Measurements from ENCODE around the gene EFCC1.
"Not testable (repeated sequence)": the region's sequence is repeated elsewhere in the genome, so short reads cannot be mapped to it uniquely, and the experiment has no call there.

Gene EFCC1

DNA sequence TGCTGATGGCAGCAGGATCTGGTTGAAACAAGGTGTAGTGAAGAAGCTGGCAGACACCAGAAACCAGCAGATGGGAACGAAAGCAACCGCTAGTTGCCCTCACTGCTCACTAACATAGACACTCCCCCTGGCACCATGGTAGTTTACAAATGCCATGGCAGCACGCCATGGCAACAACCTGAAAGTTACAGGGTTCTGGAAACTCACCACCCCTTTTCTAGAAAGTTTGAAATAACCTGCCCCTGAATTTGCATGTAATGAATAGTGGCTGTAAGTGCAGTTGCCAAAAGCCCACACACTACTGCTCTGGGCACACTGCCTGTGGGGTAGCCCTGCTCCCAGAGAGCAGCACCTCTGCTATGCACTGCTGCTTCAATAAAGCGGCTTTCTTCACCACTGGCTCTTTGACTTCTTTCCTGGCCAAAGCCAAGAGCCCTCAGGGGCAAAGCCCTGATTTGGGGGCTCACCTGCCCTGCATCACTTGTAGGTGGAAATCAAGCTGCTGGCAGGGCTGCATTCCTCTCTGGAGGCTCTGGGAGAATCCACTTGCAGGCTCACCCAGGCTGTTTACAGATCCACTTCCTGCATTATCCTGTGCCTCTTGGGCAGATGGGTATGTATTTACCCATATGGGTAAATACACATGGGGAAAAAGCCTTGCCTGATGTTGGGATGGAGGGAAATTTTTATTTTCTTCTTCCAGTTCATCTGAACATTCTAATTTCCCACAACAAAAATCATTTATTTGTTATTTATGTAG, 57.5 kb downstream of the EFCC1 start:
- DNase-seq = no peak

GRCh38 chr3:129059311-129059958, 58.3 kb downstream of the EFCC1 start:
- no peak for DNase-seq

- no peak for DNase-seq
These were observed 59.3 kb downstream of the EFCC1 start, which contains the start of gene GP9 for GRCh38 chr3:129060276-129061022. Gene GP9, plus strand, starts transcription at chr3:129060779. Its CDS starts 961 bp downstream, at chr3:129061740.

GRCh38 chr3:129061023-129061887, 60.2 kb downstream of the EFCC1 start:
- DNase-seq = no peak

DNA sequence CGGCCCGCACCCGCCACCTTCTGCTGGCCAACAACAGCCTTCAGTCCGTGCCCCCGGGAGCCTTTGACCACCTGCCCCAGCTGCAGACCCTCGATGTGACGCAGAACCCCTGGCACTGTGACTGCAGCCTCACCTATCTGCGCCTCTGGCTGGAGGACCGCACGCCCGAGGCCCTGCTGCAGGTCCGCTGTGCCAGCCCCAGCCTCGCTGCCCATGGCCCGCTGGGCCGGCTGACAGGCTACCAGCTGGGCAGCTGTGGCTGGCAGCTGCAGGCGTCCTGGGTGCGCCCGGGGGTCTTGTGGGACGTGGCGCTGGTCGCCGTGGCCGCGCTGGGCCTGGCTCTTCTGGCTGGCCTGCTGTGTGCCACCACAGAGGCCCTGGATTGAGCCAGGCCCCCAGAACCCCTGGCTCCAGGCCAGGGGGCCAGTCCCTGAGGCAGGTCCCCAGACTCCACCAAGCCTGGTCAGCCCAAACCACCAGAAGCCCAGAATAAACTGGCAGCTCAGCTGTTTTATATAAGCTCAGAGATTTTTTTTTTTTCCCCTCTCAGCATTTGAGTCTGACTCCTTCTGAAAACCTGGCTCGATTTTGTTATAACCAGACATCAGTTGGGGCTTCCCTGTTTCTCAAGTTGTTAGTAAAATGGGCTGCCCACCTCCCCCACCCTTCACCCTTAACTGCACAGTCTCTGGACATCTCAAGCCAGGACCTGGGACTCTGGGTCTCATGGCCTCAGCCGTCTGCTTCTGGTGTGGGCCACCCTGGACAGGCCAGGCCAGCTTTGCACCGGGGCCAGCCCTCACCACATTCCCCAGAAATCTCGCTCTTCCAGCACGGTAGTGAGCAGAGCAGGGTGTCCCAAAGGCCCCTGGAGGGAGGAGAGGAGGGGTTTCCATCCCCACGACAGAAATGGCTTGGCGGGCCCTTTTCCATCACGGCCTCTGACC, 61.1 kb downstream of the EFCC1 start:
- no peak for DNase-seq

- DNase-seq = no peak
These were observed 62.1 kb downstream of the EFCC1 start for GRCh38 chr3:129063091-129063640.

DNA sequence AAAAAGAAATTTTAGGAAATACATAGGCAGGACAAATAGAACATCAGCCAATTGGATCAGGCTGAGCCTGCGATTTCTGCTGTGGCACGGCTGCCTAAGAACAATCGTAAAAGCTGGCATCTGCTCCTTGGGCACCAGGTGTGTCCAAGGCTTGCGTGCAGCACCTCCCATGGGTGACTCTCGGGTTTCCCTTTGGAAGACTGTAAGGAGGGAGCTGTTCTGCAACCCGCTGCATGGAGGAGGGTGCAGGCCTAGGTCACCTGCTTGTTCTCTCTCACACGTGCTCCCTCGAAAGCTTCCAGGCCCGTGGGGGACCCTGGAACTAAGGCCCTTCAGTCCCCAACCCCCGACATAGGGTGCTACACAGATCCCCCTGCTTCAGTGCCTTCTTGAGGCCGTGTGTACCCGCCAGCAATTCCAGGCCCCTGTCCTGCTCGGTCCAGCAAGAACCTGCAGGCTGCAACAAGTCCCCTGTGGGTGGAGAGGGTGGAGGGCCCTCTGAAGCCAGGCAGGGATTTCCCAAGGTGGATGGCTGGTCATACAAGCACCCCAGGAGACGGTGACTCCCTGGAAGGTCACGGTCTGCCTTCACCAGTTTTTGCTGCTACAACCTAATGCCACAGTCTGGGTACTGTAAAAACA, 62.9 kb downstream of the EFCC1 start:
- DNase-seq = no peak

DNA sequence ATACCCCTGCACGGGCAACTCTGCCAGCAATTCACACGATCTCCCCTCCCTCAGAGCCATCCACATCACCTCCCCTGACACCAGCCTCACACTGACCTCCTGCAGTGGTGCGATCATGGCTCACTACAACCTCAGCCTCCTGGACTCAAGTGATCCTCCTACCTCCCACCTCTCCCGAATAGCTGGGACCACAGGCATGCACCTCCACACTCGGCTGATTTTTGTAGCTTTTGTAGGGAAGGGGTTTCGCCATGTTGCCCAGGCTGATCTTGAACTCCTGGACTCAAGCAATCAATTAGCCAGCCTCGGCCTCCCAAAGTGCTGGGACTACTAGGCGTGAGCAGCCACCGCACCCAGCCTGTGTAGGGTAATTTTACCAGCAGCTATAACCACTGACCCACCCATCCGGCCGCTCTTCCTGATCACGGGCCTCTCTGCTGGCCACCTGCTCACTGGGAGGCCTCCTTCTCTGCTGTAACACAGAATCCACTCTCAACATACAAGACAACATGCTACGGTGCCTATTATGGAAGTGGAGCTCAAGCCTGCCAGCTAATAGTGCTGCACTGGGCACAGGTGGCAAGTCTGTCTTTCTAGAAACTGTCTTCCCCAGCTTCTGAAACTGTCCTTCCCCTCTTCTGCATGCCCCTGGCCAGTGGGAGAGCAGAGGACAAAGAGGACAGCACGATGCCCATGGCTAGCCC, 64.1 kb downstream of the EFCC1 start:
- no peak for DNase-seq

DNA sequence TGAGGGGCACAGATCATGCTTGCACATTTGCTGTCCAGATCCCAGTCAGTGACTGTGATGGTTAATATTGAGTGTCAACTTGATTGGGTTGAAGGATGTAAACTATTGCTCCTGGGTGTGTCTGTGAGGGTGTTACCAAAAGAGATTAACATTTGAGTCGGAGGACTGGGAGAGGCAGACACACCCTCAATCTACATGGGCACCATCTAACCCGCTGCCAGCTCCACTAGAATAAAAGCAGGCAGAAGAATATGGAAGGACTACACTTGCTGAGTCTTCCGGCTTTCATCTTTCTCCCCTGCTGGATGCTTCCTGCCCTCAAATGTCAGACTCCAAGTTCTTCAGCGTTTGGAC, 64.6 kb downstream of the EFCC1 start:
- no peak for DNase-seq

DNA sequence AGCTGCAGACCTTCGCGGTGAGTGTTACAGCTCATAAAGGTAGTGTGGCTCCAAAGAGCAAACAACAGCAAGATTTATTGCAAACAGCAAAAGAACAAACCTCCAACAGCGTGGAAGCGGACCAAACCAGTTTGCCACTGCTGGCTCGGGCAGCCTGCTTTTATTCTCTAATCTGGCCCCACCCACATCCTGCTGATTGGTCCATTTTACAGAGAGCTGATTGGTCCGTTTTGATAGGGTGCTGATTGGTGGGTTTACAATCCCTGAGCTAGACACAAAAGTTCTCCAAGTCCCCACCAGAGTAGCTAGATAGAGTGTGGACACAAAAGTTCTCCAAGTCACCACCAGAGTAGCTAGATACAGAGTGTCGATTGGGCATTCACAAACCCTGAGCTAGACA, 66.6 kb downstream of the EFCC1 start:
- DNase-seq = not testable (repeated sequence)

DNA sequence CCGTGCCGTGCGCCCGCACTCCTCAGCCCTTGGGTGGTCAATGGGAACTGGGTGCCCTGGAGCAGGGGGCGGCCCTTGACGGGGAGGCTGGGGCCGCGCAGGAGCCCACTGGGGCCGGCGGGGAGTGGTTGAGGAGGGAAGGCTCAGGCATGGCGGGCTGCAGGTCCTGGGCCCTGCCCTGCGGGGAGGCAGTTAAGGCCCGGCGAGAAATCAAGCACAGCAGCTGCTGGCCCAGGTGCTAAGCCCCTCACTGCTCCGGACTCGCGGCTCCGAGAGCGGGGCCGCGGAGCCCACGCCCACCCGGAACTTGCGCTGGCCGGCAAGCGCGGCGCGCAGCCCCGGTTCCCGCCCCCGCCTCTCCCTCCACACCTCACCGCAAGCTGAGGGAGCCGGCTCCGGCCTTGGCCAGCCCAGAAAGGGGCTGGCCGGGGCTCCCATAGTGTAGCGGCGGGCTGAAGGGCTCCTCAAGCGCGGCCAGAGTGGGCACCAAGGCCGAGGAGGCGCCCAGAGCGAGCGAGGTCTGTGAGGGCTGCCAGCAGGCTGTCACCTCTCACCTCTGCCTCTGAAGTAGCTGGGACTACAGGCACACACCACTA, 67.3 kb downstream of the EFCC1 start:
- no peak for DNase-seq

GRCh38 chr3:129069313-129070085, 68.4 kb downstream of the EFCC1 start:
- not testable (repeated sequence) for DNase-seq

DNA sequence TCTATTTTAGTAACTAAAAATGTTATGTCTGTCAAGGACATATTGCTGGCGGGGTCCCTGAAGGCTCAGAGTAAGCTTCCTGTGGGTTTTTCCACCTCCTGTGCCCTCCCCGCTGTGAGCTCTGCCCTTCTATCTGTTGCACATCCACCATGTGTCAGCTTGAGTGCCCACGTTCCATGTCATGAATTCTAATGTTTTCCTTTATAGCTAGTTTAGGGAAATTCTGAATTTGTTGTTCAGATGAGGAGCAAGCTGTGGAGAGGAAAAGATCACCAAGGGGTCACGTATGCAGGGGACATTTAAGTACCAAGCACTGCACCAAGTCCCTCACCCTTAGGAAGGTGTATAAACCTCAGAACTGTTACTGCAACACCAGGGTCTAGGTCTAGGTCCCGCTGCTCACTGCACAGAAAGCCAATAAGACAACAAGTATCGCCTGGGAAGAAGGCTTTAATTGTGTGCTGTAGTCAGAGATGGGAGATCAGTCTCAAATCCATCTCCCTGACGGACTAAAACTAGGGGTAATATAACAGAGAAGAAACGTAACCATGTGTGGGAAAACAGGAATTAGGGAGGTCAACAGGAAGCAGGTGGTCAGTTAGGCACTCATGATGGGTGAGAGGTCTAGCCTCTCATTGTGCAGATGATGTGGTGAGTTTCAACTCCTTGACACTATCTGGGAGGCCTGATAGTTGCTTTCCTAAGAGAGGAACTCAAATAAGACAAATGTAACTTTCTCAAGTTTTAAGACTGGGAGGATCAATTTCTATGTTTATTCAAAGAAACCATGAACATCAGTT, 69.2 kb downstream of the EFCC1 start:
- DNase-seq = no peak

DNA sequence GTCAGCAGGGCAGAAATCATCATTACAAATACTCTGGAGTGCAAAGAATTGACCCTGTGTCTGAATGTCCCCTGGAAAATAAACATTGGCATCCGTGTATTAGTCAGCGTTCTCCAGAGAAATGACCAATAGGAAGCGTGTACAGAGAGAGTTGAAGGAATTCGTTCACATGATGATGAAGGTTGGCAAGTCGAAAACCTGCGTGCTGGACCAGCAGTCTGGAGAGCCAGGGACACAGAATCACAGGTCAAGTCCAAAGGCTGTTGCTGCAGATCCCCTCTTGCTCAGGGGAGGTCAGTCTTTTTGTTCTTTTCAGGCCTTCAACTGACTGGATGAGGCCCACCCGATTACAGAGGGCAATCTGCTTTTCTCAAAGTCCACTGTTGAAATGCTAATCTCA, 76.1 kb downstream of the EFCC1 start:
- DNase-seq = no peak

DNA sequence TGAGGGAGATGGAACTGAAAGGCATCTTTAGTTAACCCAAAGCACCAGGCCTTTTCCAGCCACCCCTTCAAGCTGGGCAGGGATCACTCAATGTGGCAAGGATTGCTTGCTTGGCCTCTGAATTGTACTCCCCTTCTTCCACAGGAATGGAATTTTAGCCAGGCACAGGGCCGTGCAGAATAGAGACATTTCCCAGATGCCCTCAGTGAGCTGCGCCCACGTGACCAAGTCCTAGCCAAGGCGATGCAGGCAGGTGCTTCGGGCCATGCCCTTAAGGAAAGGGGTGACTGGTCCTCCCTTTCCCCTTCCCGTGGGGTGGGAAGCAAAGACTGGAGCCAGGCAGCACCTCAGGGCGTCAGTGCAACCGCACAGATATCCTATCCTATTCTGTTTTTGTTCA, 77.4 kb downstream of the EFCC1 start:
- DNase-seq = no peak

DNA sequence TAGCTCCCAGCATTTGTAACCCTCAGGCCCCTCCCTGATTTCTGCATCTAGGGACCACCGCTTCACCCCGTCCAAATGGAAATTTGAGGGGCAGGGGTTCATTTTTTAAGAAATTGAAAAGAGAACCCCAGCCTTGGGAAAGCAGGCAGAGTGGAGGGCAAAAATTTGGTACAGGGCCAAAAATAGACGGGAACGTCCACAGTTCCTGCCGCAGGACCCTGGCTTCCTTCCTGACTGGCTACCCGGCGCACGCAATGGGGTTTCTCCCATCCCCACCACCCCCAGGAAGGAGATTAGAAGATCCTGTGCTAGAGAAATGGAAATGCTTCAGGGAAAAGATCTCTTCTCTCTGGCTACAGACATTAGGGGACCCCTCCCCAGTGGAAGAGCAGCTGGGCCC, 80.4 kb downstream of the EFCC1 start:
- DNase-seq = no peak

DNA sequence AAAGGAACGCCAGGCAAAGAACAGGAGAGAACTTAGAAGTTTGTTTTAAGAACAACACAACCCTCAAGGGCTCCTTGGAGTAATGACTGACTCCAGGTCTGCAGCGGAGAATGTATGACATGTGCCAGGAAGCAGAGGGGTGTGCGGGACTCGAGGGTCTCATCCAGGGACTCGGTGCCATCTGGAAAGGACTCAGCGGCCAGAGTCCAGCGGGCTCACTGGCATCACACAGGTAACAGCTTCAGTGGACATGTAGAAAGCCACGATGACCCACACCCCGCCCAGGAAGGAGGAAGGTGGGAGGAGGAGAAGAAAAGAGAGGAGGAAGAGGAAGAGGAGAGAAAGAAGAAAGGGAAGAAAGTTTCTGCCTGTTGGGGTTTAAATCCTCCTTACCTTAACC, 80.9 kb downstream of the EFCC1 start:
- no peak for DNase-seq

DNA sequence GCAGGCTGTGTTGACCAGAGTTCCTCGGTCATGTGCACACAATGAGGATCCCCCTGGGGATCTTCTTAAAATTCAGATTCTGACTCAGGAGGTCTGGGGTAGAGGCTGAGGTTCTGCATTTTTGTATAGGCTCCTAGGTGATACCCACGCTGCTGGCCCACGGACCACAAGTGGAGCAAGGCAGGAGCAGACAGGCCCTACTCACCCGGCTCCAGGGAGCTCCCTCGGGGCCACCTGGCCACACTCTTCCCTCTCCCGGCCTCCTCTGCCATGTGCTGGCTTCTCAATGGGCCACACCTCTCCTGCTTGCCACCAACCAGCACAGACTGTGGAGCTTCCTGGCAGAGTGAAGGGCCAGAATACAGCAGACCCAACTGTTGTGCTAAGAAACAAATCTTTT, 83.4 kb downstream of the EFCC1 start:
- no peak for DNase-seq

Data from effector CD4-positive, alpha-beta T cell (primary cell).